ENCODE data around the gene MTHFS.
"Not testable (repeated sequence)": the region's sequence is repeated elsewhere in the genome, so short reads cannot be mapped to it uniquely, and the experiment has no call there.

MTHFS gene

GRCh38 chr15:79914728-79915127, 17.9 kb upstream of the MTHFS start:
- DNase-seq: no peak

GRCh38 chr15:79909556-79910335, 12.9 kb upstream of the MTHFS start:
- DNase-seq: not testable (repeated sequence)

GRCh38 chr15:79904271-79904670, 7.5 kb upstream of the MTHFS start:
- DNase-seq: no peak

GRCh38 chr15:79903626-79904025, 6.8 kb upstream of the MTHFS start:
- DNase-seq: no peak

- DNase-seq: no peak
These were observed 6.3 kb upstream of the MTHFS start for GRCh38 chr15:79903144-79903543.

GRCh38 chr15:79901958-79902357, 5.1 kb upstream of the MTHFS start:
- DNase-seq: no peak

- not testable (repeated sequence) for DNase-seq
These were observed 4.1 kb upstream of the MTHFS start for GRCh38 chr15:79900818-79901378.

GRCh38 chr15:79900087-79900486, 3.3 kb upstream of the MTHFS start:
- DNase-seq: no peak

- DNase-seq: not testable (repeated sequence)
These were observed 2.0 kb upstream of the MTHFS start for GRCh38 chr15:79898786-79899185.

GRCh38 chr15:79898369-79898768, 1.6 kb upstream of the MTHFS start:
- DNase-seq: no peak

- no peak for DNase-seq
These were observed 893 bp upstream of the MTHFS start for GRCh38 chr15:79897701-79898113.

- no peak for DNase-seq
These were observed 515 bp upstream of the MTHFS start for GRCh38 chr15:79897380-79897678.

GRCh38 chr15:79896131-79896633, 632 bp downstream of the MTHFS start:
- no peak for DNase-seq

GRCh38 chr15:79887054-79887930, 9.5 kb downstream of the MTHFS start:
- no peak for DNase-seq

- DNase-seq: no peak
These were observed 10.7 kb downstream of the MTHFS start for GRCh38 chr15:79886124-79886523.

- no peak for DNase-seq
These were observed 12.6 kb downstream of the MTHFS start for GRCh38 chr15:79884204-79884596.

GRCh38 chr15:79883579-79884203, 13.1 kb downstream of the MTHFS start:
- no peak for DNase-seq

GRCh38 chr15:79881668-79882067, 15.1 kb downstream of the MTHFS start:
- no peak for DNase-seq

- DNase-seq: no peak
These were observed 15.6 kb downstream of the MTHFS start for GRCh38 chr15:79881254-79881653.

- DNase-seq: no peak
These were observed 18.6 kb downstream of the MTHFS start for GRCh38 chr15:79878078-79878705.

- DNase-seq: no peak
These were observed 21.6 kb downstream of the MTHFS start for GRCh38 chr15:79875213-79875612.

GRCh38 chr15:79874242-79874641, 22.6 kb downstream of the MTHFS start:
- DNase-seq: no peak
